Gastrocnemius medialis (tissue), 4 donors: ENCODE results near the gene OR4K15.

Experiments
- POLR2A ChIP-seq, 2 donors: fragments of 450-650 bp; IDR thresholded peaks; one replicate each; pipeline ENCODE4 v1.6.1; 2017; ENCODE audit warnings: antibody characterized with exemption in 2 of 2, mild to moderate bottlenecking in 2 of 2, moderate library complexity in 2 of 2
- TF ChIP-seq, protein P1 (sequence below), 5 experiments: fragments of 450-650 bp in 3 of 5; fragments of 200-600 bp in 2 of 5; sonication (generic) in 2 of 5; IDR thresholded peaks in 4 of 5; conservative IDR thresholded peaks in 1 of 5; 1 replicate in 4 of 5; 2 replicates in 1 of 5; pipeline ENCODE4 v1.5.1; 2016 to 2019; ENCODE audit warnings: antibody characterized with exemption in 5 of 5, mild to moderate bottlenecking in 3 of 5, moderate library complexity in 3 of 5

DNA sequence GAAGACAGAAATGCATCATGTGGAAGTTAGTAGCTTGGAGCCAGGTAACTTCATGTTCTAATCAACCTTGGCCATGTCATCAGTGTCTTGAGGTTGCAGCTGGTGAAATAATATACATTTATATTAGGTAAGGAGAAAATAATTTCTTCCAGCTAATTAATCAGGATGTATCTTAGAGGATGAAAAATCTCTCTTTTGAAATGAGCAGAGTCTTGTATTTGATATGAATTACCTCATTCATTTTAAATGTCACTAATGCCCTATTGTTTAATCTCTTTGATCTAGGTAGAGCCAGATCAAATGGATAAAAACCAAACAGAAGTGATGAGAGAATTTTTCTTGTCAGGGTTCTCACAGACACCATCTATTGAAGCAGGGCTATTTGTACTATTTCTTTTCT, 26.5 kb downstream of the OR4K15 start, which contains the start of gene OR4Q2:
- TF ChIP-seq, protein P1, sequence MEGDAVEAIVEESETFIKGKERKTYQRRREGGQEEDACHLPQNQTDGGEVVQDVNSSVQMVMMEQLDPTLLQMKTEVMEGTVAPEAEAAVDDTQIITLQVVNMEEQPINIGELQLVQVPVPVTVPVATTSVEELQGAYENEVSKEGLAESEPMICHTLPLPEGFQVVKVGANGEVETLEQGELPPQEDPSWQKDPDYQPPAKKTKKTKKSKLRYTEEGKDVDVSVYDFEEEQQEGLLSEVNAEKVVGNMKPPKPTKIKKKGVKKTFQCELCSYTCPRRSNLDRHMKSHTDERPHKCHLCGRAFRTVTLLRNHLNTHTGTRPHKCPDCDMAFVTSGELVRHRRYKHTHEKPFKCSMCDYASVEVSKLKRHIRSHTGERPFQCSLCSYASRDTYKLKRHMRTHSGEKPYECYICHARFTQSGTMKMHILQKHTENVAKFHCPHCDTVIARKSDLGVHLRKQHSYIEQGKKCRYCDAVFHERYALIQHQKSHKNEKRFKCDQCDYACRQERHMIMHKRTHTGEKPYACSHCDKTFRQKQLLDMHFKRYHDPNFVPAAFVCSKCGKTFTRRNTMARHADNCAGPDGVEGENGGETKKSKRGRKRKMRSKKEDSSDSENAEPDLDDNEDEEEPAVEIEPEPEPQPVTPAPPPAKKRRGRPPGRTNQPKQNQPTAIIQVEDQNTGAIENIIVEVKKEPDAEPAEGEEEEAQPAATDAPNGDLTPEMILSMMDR (IDR thresholded peaks at IDR 0.05 in 4 of 5, conservative IDR thresholded peaks at IDR 0.05 in 1 of 5) = no peak
- TF ChIP-seq POLR2A (IDR thresholded peaks at IDR 0.05) = no peak
